ENCODE measurements around the gene PRRG2. TPM values are rescaled to one million over a fixed set of nuclear protein-coding genes. Genes with fewer than 3 reads are reported as not detected.

The PRRG2 gene
- total and polyA plus RNA-seq, 9 of the 15 experiments (the other 6 are each of a cell fraction or from before 2014, with no cell fraction given), result 0.06 to 1.1 (median 0.33) TPM

GRCh38 chr19:49564616-49565045, 16.5 kb upstream of the PRRG2 start (continued):
- TF ChIP-seq PTTG1 (tag; IDR thresholded peaks at IDR 0.05; ENCODE audit: low read depth) (no peak), HDAC6 (IDR thresholded peaks at IDR 0.05; ENCODE audit: low read depth, low read length) (no peak), MCM3 (IDR thresholded peaks at IDR 0.05) (no peak), ZNF79 (CRISPR knock-in tag; IDR thresholded peaks at IDR 0.05; ENCODE audit: low read depth) (no peak), ZNF217 (CRISPR knock-in tag; IDR thresholded peaks at IDR 0.05) (no peak), AFF4 (CRISPR knock-in tag; IDR thresholded peaks at IDR 0.05) (no peak)
- TF ChIP-seq, protein P1, sequence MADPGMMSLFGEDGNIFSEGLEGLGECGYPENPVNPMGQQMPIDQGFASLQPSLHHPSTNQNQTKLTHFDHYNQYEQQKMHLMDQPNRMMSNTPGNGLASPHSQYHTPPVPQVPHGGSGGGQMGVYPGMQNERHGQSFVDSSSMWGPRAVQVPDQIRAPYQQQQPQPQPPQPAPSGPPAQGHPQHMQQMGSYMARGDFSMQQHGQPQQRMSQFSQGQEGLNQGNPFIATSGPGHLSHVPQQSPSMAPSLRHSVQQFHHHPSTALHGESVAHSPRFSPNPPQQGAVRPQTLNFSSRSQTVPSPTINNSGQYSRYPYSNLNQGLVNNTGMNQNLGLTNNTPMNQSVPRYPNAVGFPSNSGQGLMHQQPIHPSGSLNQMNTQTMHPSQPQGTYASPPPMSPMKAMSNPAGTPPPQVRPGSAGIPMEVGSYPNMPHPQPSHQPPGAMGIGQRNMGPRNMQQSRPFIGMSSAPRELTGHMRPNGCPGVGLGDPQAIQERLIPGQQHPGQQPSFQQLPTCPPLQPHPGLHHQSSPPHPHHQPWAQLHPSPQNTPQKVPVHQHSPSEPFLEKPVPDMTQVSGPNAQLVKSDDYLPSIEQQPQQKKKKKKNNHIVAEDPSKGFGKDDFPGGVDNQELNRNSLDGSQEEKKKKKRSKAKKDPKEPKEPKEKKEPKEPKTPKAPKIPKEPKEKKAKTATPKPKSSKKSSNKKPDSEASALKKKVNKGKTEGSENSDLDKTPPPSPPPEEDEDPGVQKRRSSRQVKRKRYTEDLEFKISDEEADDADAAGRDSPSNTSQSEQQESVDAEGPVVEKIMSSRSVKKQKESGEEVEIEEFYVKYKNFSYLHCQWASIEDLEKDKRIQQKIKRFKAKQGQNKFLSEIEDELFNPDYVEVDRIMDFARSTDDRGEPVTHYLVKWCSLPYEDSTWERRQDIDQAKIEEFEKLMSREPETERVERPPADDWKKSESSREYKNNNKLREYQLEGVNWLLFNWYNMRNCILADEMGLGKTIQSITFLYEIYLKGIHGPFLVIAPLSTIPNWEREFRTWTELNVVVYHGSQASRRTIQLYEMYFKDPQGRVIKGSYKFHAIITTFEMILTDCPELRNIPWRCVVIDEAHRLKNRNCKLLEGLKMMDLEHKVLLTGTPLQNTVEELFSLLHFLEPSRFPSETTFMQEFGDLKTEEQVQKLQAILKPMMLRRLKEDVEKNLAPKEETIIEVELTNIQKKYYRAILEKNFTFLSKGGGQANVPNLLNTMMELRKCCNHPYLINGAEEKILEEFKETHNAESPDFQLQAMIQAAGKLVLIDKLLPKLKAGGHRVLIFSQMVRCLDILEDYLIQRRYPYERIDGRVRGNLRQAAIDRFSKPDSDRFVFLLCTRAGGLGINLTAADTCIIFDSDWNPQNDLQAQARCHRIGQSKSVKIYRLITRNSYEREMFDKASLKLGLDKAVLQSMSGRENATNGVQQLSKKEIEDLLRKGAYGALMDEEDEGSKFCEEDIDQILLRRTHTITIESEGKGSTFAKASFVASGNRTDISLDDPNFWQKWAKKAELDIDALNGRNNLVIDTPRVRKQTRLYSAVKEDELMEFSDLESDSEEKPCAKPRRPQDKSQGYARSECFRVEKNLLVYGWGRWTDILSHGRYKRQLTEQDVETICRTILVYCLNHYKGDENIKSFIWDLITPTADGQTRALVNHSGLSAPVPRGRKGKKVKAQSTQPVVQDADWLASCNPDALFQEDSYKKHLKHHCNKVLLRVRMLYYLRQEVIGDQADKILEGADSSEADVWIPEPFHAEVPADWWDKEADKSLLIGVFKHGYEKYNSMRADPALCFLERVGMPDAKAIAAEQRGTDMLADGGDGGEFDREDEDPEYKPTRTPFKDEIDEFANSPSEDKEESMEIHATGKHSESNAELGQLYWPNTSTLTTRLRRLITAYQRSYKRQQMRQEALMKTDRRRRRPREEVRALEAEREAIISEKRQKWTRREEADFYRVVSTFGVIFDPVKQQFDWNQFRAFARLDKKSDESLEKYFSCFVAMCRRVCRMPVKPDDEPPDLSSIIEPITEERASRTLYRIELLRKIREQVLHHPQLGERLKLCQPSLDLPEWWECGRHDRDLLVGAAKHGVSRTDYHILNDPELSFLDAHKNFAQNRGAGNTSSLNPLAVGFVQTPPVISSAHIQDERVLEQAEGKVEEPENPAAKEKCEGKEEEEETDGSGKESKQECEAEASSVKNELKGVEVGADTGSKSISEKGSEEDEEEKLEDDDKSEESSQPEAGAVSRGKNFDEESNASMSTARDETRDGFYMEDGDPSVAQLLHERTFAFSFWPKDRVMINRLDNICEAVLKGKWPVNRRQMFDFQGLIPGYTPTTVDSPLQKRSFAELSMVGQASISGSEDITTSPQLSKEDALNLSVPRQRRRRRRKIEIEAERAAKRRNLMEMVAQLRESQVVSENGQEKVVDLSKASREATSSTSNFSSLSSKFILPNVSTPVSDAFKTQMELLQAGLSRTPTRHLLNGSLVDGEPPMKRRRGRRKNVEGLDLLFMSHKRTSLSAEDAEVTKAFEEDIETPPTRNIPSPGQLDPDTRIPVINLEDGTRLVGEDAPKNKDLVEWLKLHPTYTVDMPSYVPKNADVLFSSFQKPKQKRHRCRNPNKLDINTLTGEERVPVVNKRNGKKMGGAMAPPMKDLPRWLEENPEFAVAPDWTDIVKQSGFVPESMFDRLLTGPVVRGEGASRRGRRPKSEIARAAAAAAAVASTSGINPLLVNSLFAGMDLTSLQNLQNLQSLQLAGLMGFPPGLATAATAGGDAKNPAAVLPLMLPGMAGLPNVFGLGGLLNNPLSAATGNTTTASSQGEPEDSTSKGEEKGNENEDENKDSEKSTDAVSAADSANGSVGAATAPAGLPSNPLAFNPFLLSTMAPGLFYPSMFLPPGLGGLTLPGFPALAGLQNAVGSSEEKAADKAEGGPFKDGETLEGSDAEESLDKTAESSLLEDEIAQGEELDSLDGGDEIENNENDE (IDR thresholded peaks at IDR 0.05; ENCODE audit: low read depth, low read length), result no peak
